Mucosa of descending colon (tissue), 3 donors: ENCODE data around the gene FBXW2. TPM values are rescaled to one million over a fixed set of nuclear protein-coding genes. Genes with fewer than 3 reads are reported as not detected.

Experiments used
- ATAC-seq: fragments of 200-7000 bp; cut with Tn5 transposase; one replicate; pipeline ENCODE4 v1.9.1; 2020; ENCODE audit warnings: mild to moderate bottlenecking, moderate library complexity
- DNase-seq, 3 donors: peaks; one replicate each; pipeline ENCODE4 v3.0.0-alpha.2; 2020
- H3K36me3 ChIP-seq: fragments of 200-600 bp; one replicate; pipeline ENCODE4 v1.8.0; 2021; ENCODE audit warnings: low read depth, mild to moderate bottlenecking
- H3K4me1 ChIP-seq: fragments of 200-600 bp; one replicate; pipeline ENCODE4 v1.8.0; 2021; ENCODE audit warnings: low read depth, mild to moderate bottlenecking
- H3K4me3 ChIP-seq: fragments of 200-600 bp; one replicate; pipeline ENCODE4 v1.8.0; 2021; ENCODE audit warnings: mild to moderate bottlenecking
- H3K9me3 ChIP-seq: fragments of 200-600 bp; one replicate; pipeline ENCODE4 v1.8.0; 2021; ENCODE audit warnings: mild to moderate bottlenecking
- intact Hi-C, 2 donors: fragments of 100-400 bp; cut with DNase I in 1 of 2; cut with micrococcal nuclease in 1 of 2; formaldehyde crosslinking; loops; one replicate each; pipeline versions ENCODE4 v1.11.0 to v1.11.1; 2022; cut with DNase I, micrococcal nuclease
- total RNA-seq, 3 donors: library from RNA; stranded (reverse); fragmentation: NEBNext Ultra II Directional in 2 of 3; extraction: Animal tissue kit (Norgen Biotek cat#: 25700) in 2 of 3; gene quantifications; one replicate each; pipeline versions ENCODE4 v1.2.1 to v1.2.4, GENCODE V29; 2021 to 2023
- TF ChIP-seq, protein P1 (sequence below): fragments of 200-600 bp; IDR thresholded peaks from one replicate; pipeline ENCODE4 v1.8.0; 2022; ENCODE audit warnings: antibody characterized with exemption, mild to moderate bottlenecking
- donor health status: DM: no; HTN: no; CAD: no; lungs with moderate emphysema.
- donor health status: DM: no; HTN: no; CAD: no.
- donor health status: DM: no; HTN: yes; CAD: no.

FBXW2 gene
- total RNA-seq, 3 donors from 2014 or later: 62.1 to 67.5 (median 65.0) TPM

DNA sequence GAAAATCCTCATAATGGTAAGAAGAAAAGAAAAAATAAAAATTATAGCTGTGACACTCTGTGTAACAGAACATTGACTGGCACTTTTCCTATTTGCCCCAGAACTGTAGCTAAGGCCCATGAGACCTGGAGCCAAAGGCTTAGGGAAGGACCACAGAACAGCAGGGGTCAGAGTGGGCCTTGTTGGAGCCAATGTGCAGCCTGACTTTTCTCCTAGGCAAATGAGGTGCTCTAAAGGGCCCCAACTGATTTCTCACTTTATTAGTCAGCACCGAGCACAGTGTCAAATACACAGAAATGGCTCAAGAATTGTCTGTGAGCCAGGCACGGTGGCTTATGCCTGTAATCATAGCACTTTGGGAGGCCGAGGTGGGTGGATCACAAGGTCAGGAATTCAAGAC is 74.9 kb downstream of the FBXW2 start:
- Histone ChIP-seq H3K36me3 (peaks cover 3% of the 10 kb centered on the region), H3K4me3 (no peak overlapping the region), H3K4me1 (peaks cover under 1% of the 10 kb centered on the region), H3K9me3 (no peaks in the 10 kb centered on the region)
- no peak for ATAC-seq
- DNase-seq: no peak
- TF ChIP-seq, protein P1, sequence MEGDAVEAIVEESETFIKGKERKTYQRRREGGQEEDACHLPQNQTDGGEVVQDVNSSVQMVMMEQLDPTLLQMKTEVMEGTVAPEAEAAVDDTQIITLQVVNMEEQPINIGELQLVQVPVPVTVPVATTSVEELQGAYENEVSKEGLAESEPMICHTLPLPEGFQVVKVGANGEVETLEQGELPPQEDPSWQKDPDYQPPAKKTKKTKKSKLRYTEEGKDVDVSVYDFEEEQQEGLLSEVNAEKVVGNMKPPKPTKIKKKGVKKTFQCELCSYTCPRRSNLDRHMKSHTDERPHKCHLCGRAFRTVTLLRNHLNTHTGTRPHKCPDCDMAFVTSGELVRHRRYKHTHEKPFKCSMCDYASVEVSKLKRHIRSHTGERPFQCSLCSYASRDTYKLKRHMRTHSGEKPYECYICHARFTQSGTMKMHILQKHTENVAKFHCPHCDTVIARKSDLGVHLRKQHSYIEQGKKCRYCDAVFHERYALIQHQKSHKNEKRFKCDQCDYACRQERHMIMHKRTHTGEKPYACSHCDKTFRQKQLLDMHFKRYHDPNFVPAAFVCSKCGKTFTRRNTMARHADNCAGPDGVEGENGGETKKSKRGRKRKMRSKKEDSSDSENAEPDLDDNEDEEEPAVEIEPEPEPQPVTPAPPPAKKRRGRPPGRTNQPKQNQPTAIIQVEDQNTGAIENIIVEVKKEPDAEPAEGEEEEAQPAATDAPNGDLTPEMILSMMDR: no peak
- intact Hi-C loops: no loop called here

DNA sequence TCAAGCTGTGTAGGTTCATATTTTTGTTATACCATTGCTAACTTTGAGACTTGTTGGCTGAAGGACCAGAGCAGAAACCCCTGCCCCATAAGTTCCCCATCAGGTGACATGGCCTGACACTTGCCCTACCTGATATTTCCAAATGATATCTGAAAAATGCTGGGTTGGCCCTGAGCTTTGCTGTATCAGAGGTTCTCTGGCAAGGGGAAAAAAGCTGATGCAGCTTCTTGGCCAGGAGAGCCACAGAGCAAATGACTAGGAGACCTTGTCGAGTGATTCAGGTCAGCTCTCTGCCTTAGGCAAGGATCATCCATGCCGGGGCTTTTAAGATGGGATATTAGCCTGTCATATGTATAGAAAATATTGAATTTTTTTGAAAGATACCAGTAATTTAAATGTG is 76.0 kb downstream of the FBXW2 start:
- intact Hi-C loops: no loop called here
- peaks cover 12% of the 10 kb centered on the region for H3K4me1 ChIP-seq
- no peak overlapping the region for H3K4me3 ChIP-seq
- ATAC-seq: no peak
- peaks cover 3% of the 10 kb centered on the region for H3K36me3 ChIP-seq
- H3K9me3 ChIP-seq: no peaks in the 10 kb centered on the region
- TF ChIP-seq, protein P1: no peak
- no peak for DNase-seq

DNA sequence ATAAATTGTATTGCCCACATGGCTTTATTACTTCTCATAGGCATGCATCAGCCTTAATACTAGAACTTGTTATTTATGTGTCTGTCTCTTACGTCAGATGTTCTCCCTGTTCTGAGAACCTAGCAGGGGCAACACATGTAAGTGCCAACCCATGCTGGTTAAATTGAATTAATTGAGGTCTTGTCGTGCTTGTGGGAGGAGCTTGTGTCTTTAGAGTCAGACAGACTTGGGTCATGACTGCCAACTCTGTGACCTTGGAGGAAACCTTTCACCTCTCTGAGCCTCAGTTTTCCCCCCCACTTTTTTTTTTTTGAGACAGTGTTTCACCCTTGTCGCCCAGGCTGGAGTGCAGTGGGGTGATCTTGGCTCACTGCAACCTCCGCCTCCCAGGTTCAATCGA is 76.7 kb downstream of the FBXW2 start:
- DNase-seq (no peak), ATAC-seq (no peak)
- Histone ChIP-seq H3K9me3 (no peaks in the 10 kb centered on the region), H3K36me3 (peaks cover 3% of the 10 kb centered on the region), H3K4me1 (peaks cover 17% of the 10 kb centered on the region), H3K4me3 (no peak overlapping the region)
- intact Hi-C loops: no loop called here
- TF ChIP-seq, protein P1: no peak

DNA sequence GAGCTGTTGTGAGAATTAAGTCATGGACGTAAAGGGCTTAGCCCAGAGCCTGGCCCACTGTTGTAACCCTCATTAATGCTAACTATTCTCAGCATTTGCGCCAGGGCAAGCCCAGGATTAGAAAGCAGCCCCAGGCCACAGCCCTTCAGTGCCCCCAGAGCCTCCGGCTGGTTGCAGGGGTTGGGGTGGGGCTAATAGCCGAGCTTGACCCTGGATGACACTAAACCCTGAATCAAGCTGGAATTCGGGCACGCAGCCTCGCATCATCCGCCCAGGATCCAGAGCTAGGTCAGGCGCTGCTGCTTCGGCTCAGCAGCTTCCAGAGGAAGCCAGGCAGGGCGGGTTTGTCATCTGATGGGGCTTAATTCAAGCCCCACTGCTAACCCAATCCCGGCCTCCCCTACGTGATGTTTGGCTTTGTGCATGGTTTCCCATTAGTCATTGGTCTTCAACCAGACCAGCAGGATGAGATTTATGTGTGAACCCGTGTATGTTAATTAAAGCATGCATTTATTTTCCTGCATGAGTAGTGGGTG is 77.8 kb downstream of the FBXW2 start:
- H3K4me3 ChIP-seq: no peak overlapping the region
- intact Hi-C loops: no loop called here
- no peaks in the 10 kb centered on the region for H3K9me3 ChIP-seq
- DNase-seq (peak; percentile 42 to 71 (median 52)), ATAC-seq (no peak)
- TF ChIP-seq, protein P1: no peak
- peaks cover 17% of the 10 kb centered on the region for H3K4me1 ChIP-seq
- H3K36me3 ChIP-seq: peaks cover 3% of the 10 kb centered on the region

DNA sequence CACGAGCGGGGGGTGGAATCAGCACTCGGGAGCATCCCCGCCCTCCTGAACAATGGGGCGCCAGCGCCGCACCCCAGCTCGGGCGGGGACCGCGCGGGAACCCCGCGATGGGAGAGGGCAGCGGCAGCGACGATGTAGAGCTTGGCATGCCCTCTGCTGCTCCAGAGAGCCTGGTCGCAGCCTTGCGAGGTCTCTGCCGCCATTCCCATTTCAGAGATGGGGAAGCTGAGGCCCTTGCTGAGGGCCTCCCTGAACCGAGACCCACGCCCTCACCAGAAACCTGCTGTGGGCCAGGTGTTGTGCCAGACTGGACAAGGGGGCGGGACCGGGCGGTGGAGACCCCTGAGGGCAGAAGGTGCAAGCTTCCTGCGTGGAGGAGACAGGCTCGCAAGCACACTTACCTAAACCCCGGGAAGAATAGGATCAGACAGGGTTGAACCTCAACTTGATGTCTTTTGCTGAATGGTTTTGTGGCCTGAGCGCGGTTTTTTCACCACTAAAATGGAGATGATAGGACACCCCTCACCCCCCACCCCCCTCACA is 78.3 kb downstream of the FBXW2 start:
- no peak for ATAC-seq
- Histone ChIP-seq H3K4me1 (peaks cover 17% of the 10 kb centered on the region), H3K4me3 (peak overlapping the region; percentile 67), H3K36me3 (peaks cover 3% of the 10 kb centered on the region), H3K9me3 (no peaks in the 10 kb centered on the region)
- TF ChIP-seq, protein P1: no peak
- intact Hi-C loops: no loop called here
- DNase-seq: no peak
